Mesenchymal stem cell (in vitro differentiated cells and primary cell): ENCODE measurements around the gene SLC34A3.

Source experiments
- DNase-seq: peaks from one replicate; pipeline ENCODE4 v3.0.0-alpha.2; 2013
- H2AFZ ChIP-seq: one replicate; pipeline ENCODE4 v1.6.1; 2013; ENCODE audit warnings: low read depth, mild to moderate bottlenecking, control low read depth, inconsistent platforms, low read length, moderate library complexity
- H2AK5ac ChIP-seq: 2 replicates; pipeline ENCODE4 v1.6.1; 2013; ENCODE audit warnings: low read length, moderate library complexity, mild to moderate bottlenecking, inconsistent platforms; ENCODE audit not compliant: severe bottlenecking
- H2BK120ac ChIP-seq: one replicate; pipeline ENCODE4 v1.6.1; 2013; ENCODE audit warnings: low read depth, mild to moderate bottlenecking, inconsistent platforms, low read length, moderate library complexity
- H2BK12ac ChIP-seq, 2 experiments: one replicate each; pipeline ENCODE4 v1.6.1; 2013; ENCODE audit warnings: inconsistent platforms in 2 of 2, low read length in 2 of 2, mild to moderate bottlenecking in 2 of 2, moderate library complexity in 2 of 2, control low read depth in 1 of 2
- H2BK15ac ChIP-seq: one replicate; pipeline ENCODE4 v1.6.1; 2013; ENCODE audit warnings: mild to moderate bottlenecking, low read depth, inconsistent platforms; ENCODE audit not compliant: poor library complexity, severe bottlenecking
- H2BK5ac ChIP-seq: 2 replicates; pipeline ENCODE4 v1.6.1; 2013; ENCODE audit warnings: low read depth, mild to moderate bottlenecking, low read length, control low read depth, inconsistent platforms; ENCODE audit not compliant: poor library complexity, severe bottlenecking
- H3K14ac ChIP-seq, 2 experiments: one replicate each; pipeline ENCODE4 v1.6.1; 2013; ENCODE audit warnings: inconsistent platforms in 2 of 2, low read length in 2 of 2, control low read depth in 1 of 2, mild to moderate bottlenecking in 1 of 2, moderate library complexity in 1 of 2
- H3K18ac ChIP-seq, 2 experiments: one replicate each; pipeline ENCODE4 v1.6.1; 2013; ENCODE audit warnings: inconsistent platforms in 2 of 2, low read length in 2 of 2, control low read depth in 1 of 2, low read depth in 1 of 2, mild to moderate bottlenecking in 1 of 2
- H3K23ac ChIP-seq, 2 experiments: one replicate each; pipeline ENCODE4 v1.6.1; 2013; ENCODE audit warnings: inconsistent platforms in 2 of 2, low read length in 2 of 2, mild to moderate bottlenecking in 2 of 2, moderate library complexity in 2 of 2, control low read depth in 1 of 2
- H3K27ac ChIP-seq: 2 replicates; pipeline ENCODE4 v1.5.1; 2013; ENCODE audit warnings: mild to moderate bottlenecking, moderate library complexity, low read length, control low read depth, inconsistent platforms; ENCODE audit not compliant: poor library complexity, severe bottlenecking
- H3K27me3 ChIP-seq, 2 experiments: 2 replicates each; pipeline versions ENCODE4 v1.6.1 to v1.7.0; 2013; ENCODE audit warnings: low read length in 2 of 2, mild to moderate bottlenecking in 2 of 2, moderate library complexity in 2 of 2, control low read depth in 1 of 2, inconsistent platforms in 1 of 2; ENCODE audit not compliant: control insufficient read depth in 1 of 2, insufficient read depth in 1 of 2
- H3K36me3 ChIP-seq, 2 experiments: 2 replicates each; pipeline versions ENCODE4 v1.6.1 to v1.7.0; 2013; ENCODE audit warnings: low read length in 2 of 2, control low read depth in 1 of 2, inconsistent platforms in 1 of 2, low read depth in 1 of 2, mild to moderate bottlenecking in 1 of 2; ENCODE audit not compliant: insufficient read depth in 2 of 2, control insufficient read depth in 1 of 2
- H3K4ac ChIP-seq, 2 experiments: one replicate each; pipeline ENCODE4 v1.6.1; 2013; ENCODE audit warnings: inconsistent platforms in 2 of 2, low read length in 2 of 2, mild to moderate bottlenecking in 2 of 2, moderate library complexity in 2 of 2, control low read depth in 1 of 2, low read depth in 1 of 2
- H3K4me1 ChIP-seq: 2 replicates; pipeline ENCODE4 v1.6.1; 2013; ENCODE audit warnings: low read depth, low read length, control low read depth; ENCODE audit not compliant: control insufficient read depth, insufficient read depth
- H3K4me2 ChIP-seq: 2 replicates; pipeline ENCODE4 v1.6.1; 2013; ENCODE audit warnings: low read length, mild to moderate bottlenecking, inconsistent platforms; ENCODE audit not compliant: poor library complexity, severe bottlenecking
- H3K4me3 ChIP-seq, 2 experiments: 2 replicates each; pipeline versions ENCODE4 v1.5.1 to v1.7.0; 2013; ENCODE audit warnings: low read length in 2 of 2, mild to moderate bottlenecking in 2 of 2, control low read depth in 1 of 2, low read depth in 1 of 2; ENCODE audit not compliant: insufficient read depth in 1 of 2
- H3K79me1 ChIP-seq: replicated peaks from 2 replicates; pipeline ENCODE4 v1.6.1; 2013; ENCODE audit warnings: mild to moderate bottlenecking, control low read depth, low read length, inconsistent platforms; ENCODE audit not compliant: poor library complexity, severe bottlenecking
- H3K9ac ChIP-seq: 2 replicates; pipeline ENCODE4 v1.7.0; 2013; ENCODE audit warnings: mild to moderate bottlenecking, low read length, moderate library complexity
- H3K9me3 ChIP-seq: 2 replicates; pipeline ENCODE4 v1.7.0; 2013; ENCODE audit warnings: mild to moderate bottlenecking, low read length; ENCODE audit not compliant: control insufficient read depth
- H4K8ac ChIP-seq: one replicate; pipeline ENCODE4 v1.6.1; 2013; ENCODE audit warnings: inconsistent platforms, mild to moderate bottlenecking, low read length, moderate library complexity
- H4K91ac ChIP-seq: one replicate; pipeline ENCODE4 v1.6.1; 2013; ENCODE audit warnings: mild to moderate bottlenecking, low read length, inconsistent platforms
- WGBS: methylation state at CpG from one replicate; pipeline ENCODE4 v1.1.7; 2013; ENCODE audit warnings: mixed read lengths; 5-methylcytosine and 5-hydroxymethylcytosine counted together

The SLC34A3 gene

DNA sequence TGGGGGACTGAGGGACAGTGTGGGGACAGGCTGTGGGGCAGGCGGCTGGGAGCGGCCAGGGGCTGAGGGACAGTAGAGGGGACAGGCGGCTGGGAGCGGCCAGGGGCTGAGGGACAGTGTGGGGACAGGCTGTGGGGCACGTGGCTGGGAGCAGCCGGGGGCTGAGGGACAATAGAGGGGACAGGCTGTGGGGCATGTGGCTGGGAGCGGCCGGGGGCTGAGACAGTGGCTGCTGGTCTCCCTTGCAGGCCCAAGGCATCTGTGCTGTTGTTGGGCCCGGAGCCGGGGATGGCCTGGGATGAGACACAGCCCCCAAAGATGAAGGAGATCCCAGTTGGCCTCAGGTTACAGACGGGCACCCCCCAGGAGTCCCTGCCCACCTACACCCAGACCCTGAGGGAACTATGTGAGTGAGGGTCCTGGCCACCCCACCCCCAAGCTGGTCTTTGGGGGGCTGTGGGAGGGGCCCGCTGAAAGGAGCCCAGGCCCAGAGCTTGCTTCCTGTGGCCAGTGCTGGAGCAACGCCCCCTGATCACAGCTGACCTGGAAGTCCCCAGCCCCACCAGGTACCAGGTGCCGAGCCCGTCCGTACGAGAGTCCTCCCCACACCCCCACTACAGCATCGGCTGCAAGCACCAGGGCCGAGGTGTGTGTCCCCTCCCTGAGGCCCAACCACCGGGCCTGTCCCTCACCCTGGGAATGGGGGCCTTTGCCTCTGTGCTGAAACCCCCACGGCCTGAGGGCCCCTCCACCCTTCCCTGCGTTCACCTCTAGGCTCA is 21.0 kb downstream of the SLC34A3 start:
- Histone ChIP-seq H3K18ac (no peak overlapping the region), H3K14ac (no peak overlapping the region), H2BK12ac (peak overlapping the region in 1 of 2 experiments; percentile 11), H3K36me3 (peaks cover 0 to 11% of the 10 kb centered on the region in 2 experiments), H3K4ac (no peak overlapping the region), H2BK5ac (no peak overlapping the region), H3K27ac (no peak overlapping the region), H3K23ac (no peak overlapping the region), H3K79me1 (peaks cover 5% of the 10 kb centered on the region), H3K4me3 (peak overlapping the region in 1 of 2 experiments; percentile 7), H3K4me1 (peaks cover 36% of the 10 kb centered on the region), H2BK120ac (no peak overlapping the region), H3K9ac (no peak overlapping the region), H2AFZ (no peak overlapping the region), H3K9me3 (no peaks in the 10 kb centered on the region), H4K91ac (no peak overlapping the region), H4K8ac (no peak overlapping the region), H2AK5ac (no peak overlapping the region), H2BK15ac (peak overlapping the region; percentile 33), H3K4me2 (no peak overlapping the region), H3K27me3 (peaks cover 0 to 5% of the 10 kb centered on the region in 2 experiments)
- 93% methylated on average over 16 of the region's 22 CpGs for WGBS
- DNase-seq = no peak

DNA sequence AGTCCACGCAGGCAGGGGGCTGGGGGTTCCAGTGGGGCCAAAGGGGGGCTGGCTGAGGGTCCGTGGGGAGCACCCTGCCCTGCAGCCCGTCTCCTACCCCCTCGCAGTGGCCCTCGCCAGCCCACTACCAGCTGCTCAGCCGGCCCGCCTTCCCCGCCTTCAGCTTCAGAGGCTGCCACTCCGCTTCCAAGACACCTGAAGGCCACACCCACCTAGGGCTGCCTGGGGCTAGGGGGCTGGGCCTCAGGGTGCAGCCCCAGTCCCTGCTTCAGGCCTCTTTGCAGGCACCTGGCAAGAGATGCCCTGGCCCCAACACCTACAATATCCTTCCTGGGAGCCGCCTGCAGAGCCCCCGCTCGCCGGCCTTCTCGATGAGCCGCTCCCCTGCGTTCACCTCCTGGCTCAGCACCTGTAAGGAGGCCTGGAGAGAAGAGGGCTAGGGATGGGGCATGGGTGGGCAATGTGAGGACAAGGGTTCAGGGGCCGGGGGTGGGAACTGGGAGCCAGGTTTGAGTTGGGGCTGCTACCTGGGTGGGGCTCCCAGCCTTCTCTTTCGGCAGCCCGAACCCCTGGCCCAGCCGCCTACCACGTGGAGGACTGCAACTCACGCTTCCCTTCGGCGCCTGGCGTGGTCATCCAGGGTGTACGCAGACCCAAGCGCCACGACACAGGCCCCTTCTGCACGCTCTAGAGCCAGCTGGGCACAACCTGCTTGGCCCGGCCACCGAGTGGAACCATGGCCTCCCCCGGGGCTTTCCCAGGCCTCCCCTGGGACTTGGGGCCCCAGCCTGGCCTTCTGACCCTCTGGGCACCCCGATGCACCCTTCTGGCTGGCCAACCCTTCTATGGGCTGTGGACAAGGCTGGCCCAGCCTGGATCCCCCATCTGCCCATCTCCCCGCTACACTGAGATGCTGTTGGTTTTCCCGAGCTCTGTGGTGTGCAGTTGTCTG is 22.1 kb downstream of the SLC34A3 start:
- Histone ChIP-seq H3K4me3 (no peak overlapping the region), H2BK5ac (no peak overlapping the region), H3K27ac (no peak overlapping the region), H3K9ac (no peak overlapping the region), H3K18ac (no peak overlapping the region), H3K4me2 (no peak overlapping the region), H3K36me3 (peaks cover 0 to 16% of the 10 kb centered on the region in 2 experiments), H4K8ac (no peak overlapping the region), H3K4me1 (peaks cover 34% of the 10 kb centered on the region), H3K9me3 (no peaks in the 10 kb centered on the region), H3K4ac (no peak overlapping the region), H2AK5ac (no peak overlapping the region), H2BK12ac (no peak overlapping the region), H2AFZ (no peak overlapping the region), H2BK15ac (no peak overlapping the region), H3K23ac (no peak overlapping the region), H3K79me1 (peaks cover 9% of the 10 kb centered on the region), H2BK120ac (no peak overlapping the region), H4K91ac (no peak overlapping the region), H3K14ac (no peak overlapping the region), H3K27me3 (peaks cover 0 to 5% of the 10 kb centered on the region in 2 experiments)
- WGBS = 90% methylated on average over 33 of the region's 35 CpGs
- no peak for DNase-seq

GRCh38 chr9:137253717-137254623 is 23.3 kb downstream of the SLC34A3 start:
- H3K79me1 ChIP-seq = peaks cover 11% of the 10 kb centered on the region
- H2BK5ac ChIP-seq = no peak overlapping the region
- no peak overlapping the region for H2AK5ac ChIP-seq
- H3K27ac ChIP-seq = no peak overlapping the region
- peak overlapping the region; percentile 88 for H3K9ac ChIP-seq
- H3K4me2 ChIP-seq = peak overlapping the region; percentile 92
- H3K4ac ChIP-seq = peak overlapping the region; percentile 54 to 93
- WGBS = 69% methylated on average over 21 of the region's 21 CpGs
- peak overlapping the region; percentile 56 for H2BK120ac ChIP-seq
- H2AFZ ChIP-seq = no peak overlapping the region
- H3K36me3 ChIP-seq = peaks cover 8 to 26% of the 10 kb centered on the region in 2 experiments
- no peak overlapping the region for H2BK15ac ChIP-seq
- H3K27me3 ChIP-seq = peaks cover 0 to 5% of the 10 kb centered on the region in 2 experiments
- H3K14ac ChIP-seq = no peak overlapping the region
- peak overlapping the region; percentile 84 to 86 for H3K18ac ChIP-seq
- no peaks in the 10 kb centered on the region for H3K9me3 ChIP-seq
- H4K91ac ChIP-seq = no peak overlapping the region
- peak; percentile 23 for DNase-seq
- H2BK12ac ChIP-seq = no peak overlapping the region
- H4K8ac ChIP-seq = peak overlapping the region; percentile 35
- peaks cover 36% of the 10 kb centered on the region for H3K4me1 ChIP-seq
- H3K23ac ChIP-seq = peak overlapping the region in 1 of 2 experiments; percentile 75
- peak overlapping the region; percentile 88 to 93 for H3K4me3 ChIP-seq
